HG02885 (cell line): Measurements from ENCODE around the gene NPTX2.
"Not testable (repeated sequence)": the region's sequence is repeated elsewhere in the genome, so short reads cannot be mapped to it uniquely, and the experiment has no call there.

Experiments used
- ATAC-seq: cut with Tn5 transposase; IDR thresholded peaks from one replicate; pipeline ENCODE4 v1.9.1; 2021; ENCODE audit warnings: mild to moderate bottlenecking; ENCODE audit not compliant: unreplicated experiment, poor library complexity

Gene NPTX2, protein sequence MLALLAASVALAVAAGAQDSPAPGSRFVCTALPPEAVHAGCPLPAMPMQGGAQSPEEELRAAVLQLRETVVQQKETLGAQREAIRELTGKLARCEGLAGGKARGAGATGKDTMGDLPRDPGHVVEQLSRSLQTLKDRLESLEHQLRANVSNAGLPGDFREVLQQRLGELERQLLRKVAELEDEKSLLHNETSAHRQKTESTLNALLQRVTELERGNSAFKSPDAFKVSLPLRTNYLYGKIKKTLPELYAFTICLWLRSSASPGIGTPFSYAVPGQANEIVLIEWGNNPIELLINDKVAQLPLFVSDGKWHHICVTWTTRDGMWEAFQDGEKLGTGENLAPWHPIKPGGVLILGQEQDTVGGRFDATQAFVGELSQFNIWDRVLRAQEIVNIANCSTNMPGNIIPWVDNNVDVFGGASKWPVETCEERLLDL

DNA sequence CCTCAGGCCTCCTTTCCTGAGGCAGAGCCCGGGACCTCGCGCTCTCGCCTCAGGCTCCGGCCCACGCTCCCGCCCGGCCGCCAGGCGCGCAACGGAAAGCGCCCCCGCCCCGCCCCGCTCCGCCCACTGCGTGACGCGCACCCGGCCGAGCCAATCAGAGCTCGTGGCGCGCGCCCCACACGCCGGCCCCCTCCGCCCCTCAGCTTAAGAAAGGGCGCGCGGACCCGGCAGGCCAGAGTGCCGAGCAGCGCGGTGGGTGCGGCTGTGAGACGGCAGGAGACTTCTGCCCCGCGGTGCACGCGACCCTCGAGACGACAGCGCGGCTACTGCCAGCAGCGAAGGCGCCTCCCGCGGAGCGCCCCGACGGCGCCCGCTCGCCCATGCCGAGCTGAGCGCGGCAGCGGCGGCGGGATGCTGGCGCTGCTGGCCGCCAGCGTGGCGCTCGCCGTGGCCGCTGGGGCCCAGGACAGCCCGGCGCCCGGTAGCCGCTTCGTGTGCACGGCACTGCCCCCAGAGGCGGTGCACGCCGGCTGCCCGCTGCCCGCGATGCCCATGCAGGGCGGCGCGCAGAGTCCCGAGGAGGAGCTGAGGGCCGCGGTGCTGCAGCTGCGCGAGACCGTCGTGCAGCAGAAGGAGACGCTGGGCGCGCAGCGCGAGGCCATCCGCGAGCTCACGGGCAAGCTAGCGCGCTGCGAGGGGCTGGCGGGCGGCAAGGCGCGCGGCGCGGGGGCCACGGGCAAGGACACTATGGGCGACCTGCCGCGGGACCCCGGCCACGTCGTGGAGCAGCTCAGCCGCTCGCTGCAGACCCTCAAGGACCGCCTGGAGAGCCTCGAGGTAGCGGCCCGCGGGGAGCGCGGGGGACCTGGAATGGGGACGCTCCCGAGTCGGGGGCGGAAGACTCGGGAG is at the start of gene NPTX2:
TSS of gene NPTX2 (plus strand) at position 235 of the 909 bp plus-strand sequence. CDS start at position 412, 177 bp downstream.
- no peak for ATAC-seq

GRCh38 chr7:98567991-98568390 is 49.1 kb upstream of the NPTX2 start:
- no peak for ATAC-seq

DNA sequence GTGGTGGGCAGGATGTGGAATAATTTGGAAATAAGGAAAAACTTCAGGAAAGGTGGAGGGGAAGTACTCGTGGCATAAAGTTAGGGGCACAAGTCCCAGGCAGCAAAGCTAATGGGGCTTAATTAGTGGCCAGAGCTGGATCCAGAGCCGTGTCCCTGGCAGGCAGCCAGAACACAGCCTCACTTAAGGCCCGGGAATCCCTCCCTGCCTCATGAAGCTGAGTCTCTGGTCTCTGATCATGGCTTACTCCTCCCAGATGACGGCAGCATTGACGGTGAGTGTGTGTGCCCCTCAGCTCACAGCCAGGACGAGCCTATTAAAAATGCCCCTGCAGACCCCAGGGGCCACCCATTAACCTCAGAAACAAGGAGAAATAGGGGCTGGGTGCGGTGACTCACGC is 48.2 kb upstream of the NPTX2 start:
- ATAC-seq = no peak

DNA sequence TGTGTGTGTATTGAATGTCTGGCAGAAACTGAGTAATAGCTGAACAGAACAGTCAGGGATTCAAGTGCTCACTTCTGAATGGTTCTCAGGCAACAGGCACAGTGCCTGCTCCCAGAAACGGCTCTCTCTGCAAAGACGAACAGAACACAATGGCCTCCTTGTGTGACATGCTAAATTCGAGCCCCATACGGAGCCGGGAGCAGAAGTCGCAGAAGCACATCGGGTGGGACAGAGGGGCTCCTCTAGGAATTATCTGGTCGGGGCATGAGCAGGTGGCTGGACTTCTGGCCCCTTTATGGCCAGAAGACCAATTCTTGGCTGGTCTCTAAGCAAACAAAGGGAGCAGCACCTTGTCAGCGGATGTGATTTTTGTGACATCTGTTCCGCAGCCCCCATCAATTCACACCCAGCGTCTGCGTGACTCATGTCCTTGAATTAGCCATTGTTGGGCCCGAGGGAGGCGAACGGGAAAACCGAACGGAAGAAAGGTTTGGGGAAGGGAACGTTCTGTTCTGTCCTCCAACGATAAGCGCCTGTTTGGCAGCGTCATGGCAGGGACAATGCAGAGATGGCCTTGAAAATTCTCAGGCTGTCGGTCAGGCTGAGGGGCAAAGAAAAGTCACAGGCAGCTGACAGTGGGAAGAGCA is 47.3 kb upstream of the NPTX2 start:
- ATAC-seq = no peak

DNA sequence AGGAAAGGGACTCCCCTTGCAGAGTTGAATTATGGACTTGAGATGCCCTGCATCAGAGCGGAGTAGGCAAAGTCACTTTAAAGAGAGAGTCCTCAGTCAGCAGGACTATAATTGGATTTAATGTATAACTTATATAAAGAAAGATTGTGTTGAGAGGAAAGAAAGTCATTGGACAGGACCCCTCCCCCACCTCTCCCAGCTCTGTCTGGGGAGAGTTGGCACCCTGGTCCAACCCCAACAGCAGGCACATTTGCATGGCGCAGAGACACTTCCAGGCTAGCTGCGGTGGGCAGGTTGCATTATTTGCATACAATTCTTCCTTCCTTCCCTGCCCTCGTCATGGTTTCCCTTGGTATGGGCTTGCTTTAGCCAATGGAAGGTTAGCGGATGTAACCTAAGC is 46.1 kb upstream of the NPTX2 start:
- ATAC-seq = no peak

- ATAC-seq = no peak
Measured at GRCh38 chr7:98571986-98572385, 45.1 kb upstream of the NPTX2 start.

DNA sequence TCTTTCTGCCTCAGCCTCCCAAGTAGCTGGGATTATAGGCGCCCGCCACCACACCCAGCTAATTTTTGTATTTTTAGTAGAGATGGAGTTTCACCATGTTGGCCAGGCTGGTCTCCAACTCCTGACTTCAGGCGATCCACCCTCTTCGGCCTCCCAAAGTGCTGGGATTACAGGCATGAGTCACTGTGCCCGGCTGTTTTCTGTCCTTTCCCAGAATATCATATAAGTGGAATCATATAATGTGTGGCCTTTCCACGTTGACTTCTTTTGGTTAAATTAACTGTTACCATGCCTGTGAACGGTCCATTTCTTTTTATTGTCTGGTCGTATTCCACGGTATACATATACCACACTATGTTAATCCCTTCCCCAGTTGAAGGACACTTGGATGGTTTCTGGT is 44.4 kb upstream of the NPTX2 start:
- not testable (repeated sequence) for ATAC-seq

DNA sequence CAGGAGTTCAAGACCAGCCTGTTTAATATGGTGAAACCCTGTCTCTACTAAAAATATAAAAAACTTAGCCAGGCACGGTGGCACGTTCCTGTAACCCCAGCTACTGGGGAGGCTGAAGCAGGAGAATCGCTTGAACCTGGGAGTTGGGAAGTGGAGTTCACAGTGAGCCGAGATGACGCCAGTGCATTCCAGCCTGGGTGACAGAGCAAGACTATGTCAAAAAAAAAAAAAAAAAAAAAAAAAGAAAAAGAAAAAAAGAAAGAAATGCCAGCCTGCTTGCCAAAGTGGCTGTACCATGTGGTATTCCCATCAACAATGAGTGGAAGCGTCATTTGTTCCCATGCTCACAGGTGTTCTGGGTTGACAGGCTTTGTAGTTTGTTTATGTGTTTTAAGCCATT is 43.3 kb upstream of the NPTX2 start:
- no peak for ATAC-seq

- ATAC-seq = no peak
Measured at GRCh38 chr7:98575878-98576277, 41.2 kb upstream of the NPTX2 start.

- ATAC-seq = no peak
Measured at GRCh38 chr7:98584830-98585229, 32.3 kb upstream of the NPTX2 start.

DNA sequence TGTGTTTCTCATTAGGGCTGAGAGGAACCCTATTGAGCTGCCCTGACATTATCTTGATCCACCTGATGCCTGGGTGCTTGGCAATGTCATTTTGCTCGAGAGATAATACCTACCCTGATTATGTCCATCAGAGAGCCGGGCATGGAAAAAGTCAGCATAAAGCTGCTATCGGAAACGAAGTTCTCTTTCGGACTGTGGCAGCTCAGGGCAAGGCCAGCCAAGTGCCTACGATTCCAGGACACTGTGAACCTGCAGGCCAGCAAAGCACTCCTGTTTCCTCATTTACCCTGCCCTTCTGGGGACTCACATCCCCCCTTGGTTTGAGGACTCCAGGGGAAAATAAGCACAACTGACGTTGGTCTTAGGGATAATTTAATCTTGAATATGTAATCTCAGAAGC is 25.2 kb upstream of the NPTX2 start:
- no peak for ATAC-seq

GRCh38 chr7:98594348-98594747 is 22.7 kb upstream of the NPTX2 start:
- no peak for ATAC-seq

- ATAC-seq = no peak
Measured at GRCh38 chr7:98594787-98595186, 22.3 kb upstream of the NPTX2 start.

DNA sequence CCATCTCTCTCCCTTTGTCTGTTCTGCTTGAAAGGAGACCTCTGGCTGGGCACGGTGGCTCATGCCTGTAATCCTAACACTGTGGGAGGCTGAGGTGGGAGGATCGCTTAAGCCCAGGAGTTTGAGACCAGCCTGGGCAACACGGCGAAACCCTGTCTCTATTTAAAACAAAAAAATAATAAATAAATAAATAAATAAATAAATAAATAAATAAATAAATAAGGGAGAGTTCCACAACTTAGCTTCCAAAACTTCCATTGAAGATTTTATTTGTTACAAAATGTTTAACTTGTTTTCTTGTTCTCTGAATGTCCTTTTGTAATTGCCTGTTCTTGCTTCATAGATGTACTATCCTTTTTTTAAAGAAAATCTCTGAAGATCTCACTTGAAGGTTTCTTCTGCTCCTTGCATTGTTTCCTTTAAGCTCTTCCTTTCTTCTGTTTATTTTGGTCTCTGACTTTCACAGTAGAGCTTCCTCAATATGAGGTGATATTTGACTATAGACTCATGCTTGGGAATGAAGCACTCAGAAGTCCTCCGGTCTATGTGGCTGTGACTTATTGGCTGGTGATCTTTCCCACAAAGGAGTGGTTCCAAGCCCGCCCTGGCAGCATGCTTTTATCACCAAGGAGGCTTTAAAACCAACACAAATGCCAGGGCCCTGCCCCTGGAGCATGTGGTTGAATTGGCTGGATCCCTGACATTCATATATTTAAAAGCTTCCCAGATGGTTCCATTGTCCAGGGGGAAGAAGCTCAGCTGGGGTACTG is 18.1 kb upstream of the NPTX2 start:
- no peak for ATAC-seq

- ATAC-seq = no peak
Measured at GRCh38 chr7:98599886-98600285, 17.2 kb upstream of the NPTX2 start.

DNA sequence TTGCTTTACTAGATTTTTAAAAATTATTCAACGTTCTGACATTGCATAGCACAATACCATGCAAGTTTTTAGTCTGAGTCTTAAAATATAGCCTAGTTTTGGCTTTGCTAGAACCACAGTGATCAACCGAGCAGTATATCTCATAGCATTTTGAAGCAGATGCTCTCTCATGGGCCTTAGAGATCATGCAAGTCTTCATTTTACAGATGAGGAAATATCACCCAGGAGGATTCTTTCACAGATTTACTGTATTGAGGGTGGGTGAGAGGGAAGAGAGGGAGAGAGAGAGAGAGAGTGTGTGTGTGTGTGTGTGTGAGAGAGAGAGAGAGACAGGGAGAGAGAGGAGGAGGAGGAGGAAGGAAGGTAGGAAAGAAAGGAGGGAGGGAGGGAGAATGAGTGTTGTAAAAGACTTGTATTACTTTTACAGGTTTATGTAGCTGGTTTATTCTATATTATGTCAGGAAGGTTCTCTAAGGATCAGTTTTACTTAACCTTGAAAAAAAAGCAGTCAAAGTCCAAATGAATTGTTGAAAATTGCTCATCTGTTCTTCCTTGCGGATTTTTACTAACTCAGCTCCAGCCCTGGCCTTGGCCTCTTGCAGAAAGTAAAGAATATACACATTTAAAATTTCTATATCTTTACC is 14.2 kb upstream of the NPTX2 start:
- ATAC-seq = no peak

- ATAC-seq = no peak
Measured at GRCh38 chr7:98603399-98603788, 13.7 kb upstream of the NPTX2 start.

DNA sequence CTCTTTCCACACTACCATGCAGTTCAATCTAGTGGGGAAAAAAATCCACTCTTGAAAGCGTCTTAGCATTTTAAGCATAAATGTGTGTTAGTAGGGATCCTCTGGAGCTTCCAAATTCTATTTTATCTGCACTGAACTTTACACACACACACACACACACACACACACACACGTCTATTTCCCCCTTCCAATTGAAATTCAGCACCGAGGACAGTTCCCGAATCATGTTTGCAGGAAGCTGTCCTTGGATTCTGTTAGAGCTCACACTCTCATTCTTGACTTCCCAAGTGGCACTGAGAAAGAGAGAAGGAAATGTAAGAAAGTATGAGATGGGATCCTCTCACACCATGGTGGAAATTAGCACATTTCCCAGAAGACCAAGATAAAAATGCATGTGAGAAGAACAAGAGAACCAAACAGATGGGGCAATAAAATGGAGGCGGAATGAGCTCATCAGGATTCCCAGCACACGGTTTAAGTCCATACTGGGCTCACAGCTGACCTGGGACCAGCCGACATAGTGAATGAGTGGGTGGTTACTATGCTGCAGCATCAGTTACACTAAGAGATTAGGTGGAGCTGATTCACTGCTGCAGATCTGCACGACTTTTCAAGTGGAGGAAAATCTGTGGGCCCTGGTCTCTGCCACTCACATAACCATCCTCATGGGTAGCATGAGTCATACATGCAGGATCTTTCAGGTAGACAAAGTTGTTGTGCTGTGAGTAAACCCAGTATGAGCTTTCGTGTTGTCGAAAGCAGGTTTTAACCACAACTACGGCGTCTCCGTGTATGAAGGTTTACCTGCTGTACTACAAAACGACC is 3.3 kb upstream of the NPTX2 start:
- no peak for ATAC-seq
